Measurements from ENCODE around the gene TSGA10. TPM values are rescaled to one million over a fixed set of nuclear protein-coding genes. Genes with fewer than 3 reads are reported as not detected.

The TSGA10 gene
- total and polyA plus RNA-seq, 2 donors (not counting 3 experiments of a cell fraction or from before 2014, with no cell fraction given) = 0.12 to 2.7 TPM

DNA sequence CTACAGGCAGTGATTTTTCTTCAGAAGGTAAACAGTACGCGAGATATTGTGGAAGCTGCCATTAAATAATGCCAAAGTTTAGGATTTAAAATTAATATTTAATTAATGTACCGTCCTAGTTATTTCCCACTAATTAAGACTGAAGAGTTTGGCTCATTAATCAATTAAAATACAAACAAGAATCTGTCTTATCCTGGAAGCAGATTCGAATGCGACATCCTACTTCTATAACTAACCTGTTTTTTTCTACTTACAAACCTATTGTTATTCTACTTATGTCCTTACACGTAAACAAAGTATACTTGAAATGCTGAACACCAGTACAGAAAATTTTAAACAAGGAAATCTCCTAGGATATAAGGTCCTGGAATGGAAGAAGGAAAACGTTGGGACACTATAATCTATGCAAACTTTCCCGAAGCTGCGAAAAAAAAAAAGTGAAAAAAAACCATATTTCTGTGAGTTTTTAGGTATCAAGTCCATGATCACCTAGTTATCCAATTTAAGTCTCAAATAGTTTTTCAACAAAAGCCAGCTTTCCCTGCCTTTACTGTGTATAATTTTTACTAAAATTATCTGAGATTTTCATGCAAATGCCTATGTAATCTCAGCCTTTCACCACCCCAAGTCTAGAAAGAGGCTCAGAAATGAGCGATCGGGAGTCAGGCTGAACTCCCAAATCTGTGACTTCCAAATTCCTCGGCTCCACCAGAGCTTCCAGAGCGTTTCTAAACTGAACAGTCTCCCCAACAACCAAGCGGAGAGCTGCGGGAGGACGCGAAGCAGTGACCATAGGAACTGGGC, 14.5 kb downstream of the TSGA10 start:
- peak overlapping the region; percentile 66 to 79 (median 68) for H3K4me3 ChIP-seq (replicated peaks in 1 of 3; ENCODE audit: insufficient read depth in 1 of 3, low read depth in 1 of 3, low read length in 3 of 3)

More for the DNA sequence above, 14.5 kb downstream of the TSGA10 start:
- H3K9me1 ChIP-seq (replicated peaks; ENCODE audit: control insufficient read depth, extremely low read depth, insufficient read depth, low read length) = no peaks in the 10 kb centered on the region
- ChIA-PET POLR2A (interaction anchor here (1.2 kb wide), 1 partner anchor 40 kb away, joined by 3 read pairs; the partner anchor contains the start of genes MITD1 and MRPL30), CTCF (interaction anchor here (1.0 to 1.5 kb wide), 4 partner anchors 10 to 491 kb away, joined by 3 to 4 read pairs (median 3); no protein-coding TSS in a partner anchor)
- DNase-seq (ENCODE audit: low read depth, low spot score) (peak; percentile 10), FAIRE-seq (no peak)
- no peak overlapping the region for H3K27ac ChIP-seq (ENCODE audit: insufficient read depth, low read depth, low read length)
- peak overlapping the region; percentile 38 for H3K9ac ChIP-seq (replicated peaks; ENCODE audit: extremely low read depth, insufficient read depth, low read length)
- no peaks in the 10 kb centered on the region for H3K9me3 ChIP-seq (replicated peaks; ENCODE audit: control insufficient read depth, insufficient read depth, low read length)
- BruUV-seq (replicated peaks) = no TSS peak
- no peaks in the 10 kb centered on the region for H4K20me1 ChIP-seq (replicated peaks; ENCODE audit: control insufficient read depth, extremely low read depth, insufficient read depth, low read length)
- peaks cover 19 to 31% of the 10 kb centered on the region in 2 experiments for H3K27me3 ChIP-seq (ENCODE audit: control insufficient read depth in 2 of 2, insufficient read depth in 2 of 2, low read length in 2 of 2)
- TF ChIP-seq MYC (IDR thresholded peaks at IDR 0.05; ENCODE audit: low read depth, low read length) (no peak), POLR2A (IDR thresholded peaks at IDR 0.05; ENCODE audit: low read depth, low read length) (no peak)
- TF ChIP-seq, protein P1, sequence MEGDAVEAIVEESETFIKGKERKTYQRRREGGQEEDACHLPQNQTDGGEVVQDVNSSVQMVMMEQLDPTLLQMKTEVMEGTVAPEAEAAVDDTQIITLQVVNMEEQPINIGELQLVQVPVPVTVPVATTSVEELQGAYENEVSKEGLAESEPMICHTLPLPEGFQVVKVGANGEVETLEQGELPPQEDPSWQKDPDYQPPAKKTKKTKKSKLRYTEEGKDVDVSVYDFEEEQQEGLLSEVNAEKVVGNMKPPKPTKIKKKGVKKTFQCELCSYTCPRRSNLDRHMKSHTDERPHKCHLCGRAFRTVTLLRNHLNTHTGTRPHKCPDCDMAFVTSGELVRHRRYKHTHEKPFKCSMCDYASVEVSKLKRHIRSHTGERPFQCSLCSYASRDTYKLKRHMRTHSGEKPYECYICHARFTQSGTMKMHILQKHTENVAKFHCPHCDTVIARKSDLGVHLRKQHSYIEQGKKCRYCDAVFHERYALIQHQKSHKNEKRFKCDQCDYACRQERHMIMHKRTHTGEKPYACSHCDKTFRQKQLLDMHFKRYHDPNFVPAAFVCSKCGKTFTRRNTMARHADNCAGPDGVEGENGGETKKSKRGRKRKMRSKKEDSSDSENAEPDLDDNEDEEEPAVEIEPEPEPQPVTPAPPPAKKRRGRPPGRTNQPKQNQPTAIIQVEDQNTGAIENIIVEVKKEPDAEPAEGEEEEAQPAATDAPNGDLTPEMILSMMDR (IDR thresholded peaks at IDR 0.05; ENCODE audit: extremely low read depth in 1 of 2, insufficient read depth in 1 of 2, low read depth in 1 of 2, low read length in 2 of 2) = no peak
- TF ChIP-seq, protein P2, sequence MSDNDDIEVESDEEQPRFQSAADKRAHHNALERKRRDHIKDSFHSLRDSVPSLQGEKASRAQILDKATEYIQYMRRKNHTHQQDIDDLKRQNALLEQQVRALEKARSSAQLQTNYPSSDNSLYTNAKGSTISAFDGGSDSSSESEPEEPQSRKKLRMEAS (IDR thresholded peaks at IDR 0.05; ENCODE audit: insufficient read depth, insufficient read length) = no peak
- intact Hi-C loops (cut with micrococcal nuclease) (no loop called here), dilution Hi-C loops (cut with MboI; ENCODE audit: extremely low pct_ligation_motif_present, low sequenced_read_pairs) (no loop called here)
- peak overlapping the region; percentile 95 for H3K4me2 ChIP-seq (ENCODE audit: insufficient read depth, low read length)
- H2AFZ ChIP-seq (ENCODE audit: low read depth, low read length) = peak overlapping the region; percentile 99
- no peaks in the 10 kb centered on the region for H3K36me3 ChIP-seq (ENCODE audit: control insufficient read depth in 2 of 2, extremely low read depth in 1 of 2, insufficient read depth in 2 of 2, low read length in 2 of 2)
- H3K79me2 ChIP-seq (ENCODE audit: control insufficient read depth, insufficient read depth, low read length) = no peaks in the 10 kb centered on the region
- peaks cover 7% of the 10 kb centered on the region for H3K4me1 ChIP-seq (ENCODE audit: control insufficient read depth, extremely low read depth, insufficient read depth, low read length)

Data from endothelial cell of umbilical vein (primary cell).